GM19468 (cell line): Measurements from ENCODE around the gene ELOVL7.
"Not testable (repeated sequence)": the region's sequence is repeated elsewhere in the genome, so short reads cannot be mapped to it uniquely, and the experiment has no call there.

Experiments
- ATAC-seq: cut with Tn5 transposase; IDR thresholded peaks from one replicate; pipeline ENCODE4 v1.9.1; 2021; ENCODE audit warnings: mild to moderate bottlenecking, moderate library complexity, moderate number of reproducible peaks; ENCODE audit not compliant: unreplicated experiment; ENCODE audit errors: extremely low read depth

Gene ELOVL7

DNA sequence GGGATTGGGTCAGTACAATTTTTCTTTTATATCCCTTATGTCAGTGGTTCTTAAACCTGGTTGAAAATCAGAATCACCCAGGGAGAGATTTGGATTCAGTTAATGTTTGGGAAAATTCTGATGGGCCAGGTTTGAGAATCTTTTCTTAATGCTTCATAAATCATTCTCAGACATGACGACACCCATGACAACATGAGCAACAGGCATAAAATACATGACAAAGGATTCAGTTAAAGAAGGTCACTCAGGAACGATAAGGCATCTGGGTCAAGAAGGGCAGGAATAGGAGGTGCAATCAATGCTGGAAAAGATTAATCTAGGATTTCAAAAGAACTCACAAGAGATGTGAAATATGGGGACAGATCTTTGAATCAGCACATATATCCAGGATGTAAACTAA, 41.8 kb downstream of the ELOVL7 start:
- no peak for ATAC-seq

DNA sequence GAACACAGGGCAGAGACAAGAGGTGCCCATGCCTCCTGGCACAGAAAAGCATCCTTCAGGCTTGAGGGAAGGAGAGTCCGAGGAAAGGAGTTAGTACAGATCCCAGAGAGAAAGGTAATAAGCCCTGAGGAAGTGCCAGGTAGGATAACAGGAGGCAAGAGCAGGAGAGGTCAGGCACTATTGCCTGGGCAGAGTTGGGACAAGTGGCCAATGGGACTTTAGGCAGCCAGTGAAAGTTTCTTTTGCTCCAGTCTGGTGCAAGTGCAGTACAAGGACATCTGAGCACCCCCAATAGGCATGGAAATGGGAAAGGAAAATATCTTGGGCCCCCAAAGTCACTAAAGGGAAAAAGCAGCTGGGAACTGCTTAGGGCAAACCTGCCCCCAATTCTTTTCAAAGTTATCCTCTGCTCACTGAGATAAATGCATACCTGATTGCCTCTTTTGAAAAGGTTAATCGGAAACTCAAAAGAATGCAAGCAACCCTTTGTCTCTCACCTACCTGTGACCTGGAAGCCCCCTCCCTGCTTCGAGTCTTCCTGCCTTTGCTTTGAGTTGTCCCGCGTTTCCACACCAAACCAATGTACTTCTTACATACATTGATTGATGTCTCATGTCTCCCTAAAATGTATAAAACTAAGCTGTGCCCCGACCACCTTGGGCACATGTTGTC, 46.5 kb downstream of the ELOVL7 start:
- ATAC-seq, result no peak

DNA sequence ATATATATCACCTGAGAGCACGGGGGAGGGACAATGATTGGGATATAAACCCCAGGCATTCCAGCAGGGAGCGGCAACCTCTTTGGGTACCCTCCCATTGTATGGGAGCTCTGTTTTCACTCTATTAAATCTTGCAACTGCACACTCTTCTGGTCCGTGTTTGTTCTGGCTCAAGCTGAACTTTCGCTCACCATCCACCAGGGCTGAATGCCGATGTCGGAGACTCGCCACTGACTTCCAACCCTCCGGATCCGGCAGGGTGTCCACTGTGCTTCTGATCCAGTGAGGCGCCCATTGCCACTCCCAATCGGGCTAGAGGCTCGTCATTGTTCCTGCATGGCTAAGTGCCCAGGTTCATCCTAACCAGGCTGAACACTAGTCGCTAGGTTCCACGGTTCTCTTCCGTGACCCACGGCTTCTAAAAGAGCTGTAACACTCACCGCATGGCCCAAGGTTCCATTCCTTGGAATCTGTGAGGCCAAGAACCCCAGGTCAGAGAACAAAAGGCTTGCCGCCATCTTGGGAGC, 48.6 kb downstream of the ELOVL7 start:
- not testable (repeated sequence) for ATAC-seq

DNA sequence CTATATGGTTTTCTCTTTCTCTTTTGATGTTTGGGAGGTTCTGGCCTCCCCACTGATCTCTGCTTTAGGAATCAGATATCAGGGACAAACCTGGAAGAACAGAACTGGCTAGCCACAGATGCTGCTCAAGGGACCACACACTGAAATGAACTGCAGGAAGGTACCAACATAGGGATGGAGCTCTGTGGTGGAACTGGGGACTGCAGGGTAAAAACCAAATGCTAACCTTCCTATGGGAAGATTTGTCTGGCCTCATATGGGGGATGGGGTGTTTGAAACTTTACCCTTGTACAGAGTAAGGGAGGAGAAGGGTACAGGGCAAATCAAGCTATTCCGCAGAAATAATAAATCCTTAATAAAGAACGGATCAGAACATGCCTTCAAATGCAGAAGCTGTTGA, 49.4 kb downstream of the ELOVL7 start:
- ATAC-seq, result no peak

DNA sequence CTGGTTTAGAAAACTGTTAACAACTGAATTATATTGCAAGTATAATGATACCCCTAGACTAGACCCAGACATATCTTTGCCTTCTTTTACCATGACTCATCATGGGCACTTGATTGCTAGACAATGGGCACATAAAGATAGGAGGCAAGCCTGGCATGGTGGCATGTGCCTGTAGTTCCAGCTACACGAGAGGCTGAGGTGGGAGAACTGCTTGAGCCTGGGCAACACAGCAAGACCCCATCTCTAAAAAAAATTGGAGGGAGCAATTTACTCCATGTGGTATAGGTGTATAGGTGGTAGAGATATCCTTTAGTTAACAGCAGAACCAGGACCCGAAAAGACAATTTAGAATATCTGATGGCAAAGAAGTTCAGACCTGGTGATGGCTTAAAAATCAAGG, 51.6 kb downstream of the ELOVL7 start:
- no peak for ATAC-seq

DNA sequence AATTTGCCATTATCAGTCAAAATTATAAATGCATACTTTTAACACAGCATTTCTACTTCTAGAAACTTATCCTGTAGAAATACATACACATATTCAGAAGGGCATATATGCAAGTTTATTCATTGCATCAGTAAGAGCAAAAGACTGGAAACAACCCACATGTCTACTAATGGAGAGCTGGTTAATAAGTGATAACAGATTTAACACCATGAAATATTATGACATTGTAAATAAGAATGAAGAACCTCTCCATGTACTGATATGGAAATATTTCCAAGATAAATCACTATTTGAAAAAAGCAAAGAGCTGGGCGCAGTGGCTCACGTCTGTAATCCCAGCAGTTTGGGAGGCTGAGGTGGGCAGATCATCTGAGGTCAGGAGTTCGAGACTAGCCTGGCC, 54.5 kb downstream of the ELOVL7 start:
- ATAC-seq, result no peak

- no peak for ATAC-seq
Observed at GRCh38 chr5:60788863-60789513, 55.1 kb downstream of the ELOVL7 start.

- no peak for ATAC-seq
Observed at GRCh38 chr5:60779466-60779865, 64.6 kb downstream of the ELOVL7 start.

DNA sequence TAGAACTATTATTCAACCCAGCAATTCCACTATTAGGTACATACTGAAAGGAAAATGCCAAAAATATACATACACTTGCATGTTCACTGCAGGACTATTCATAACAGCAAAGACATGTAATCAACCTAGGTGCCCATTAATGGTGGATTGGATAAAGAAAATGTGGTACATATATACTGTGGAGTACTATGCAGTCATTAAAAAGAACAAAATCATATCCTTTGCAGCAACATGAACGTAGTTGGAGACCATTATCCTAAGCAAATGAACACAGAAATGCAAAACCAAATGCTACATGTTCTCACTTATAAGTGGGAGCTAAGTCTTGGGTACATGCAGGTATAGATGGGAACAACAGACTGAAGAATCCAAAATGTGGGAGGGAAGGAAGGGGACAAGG, 67.7 kb downstream of the ELOVL7 start:
- no peak for ATAC-seq

GRCh38 chr5:60765019-60765709, 78.9 kb downstream of the ELOVL7 start:
- no peak for ATAC-seq

GRCh38 chr5:60763061-60763460, 81.0 kb downstream of the ELOVL7 start:
- no peak for ATAC-seq

- no peak for ATAC-seq
Observed at GRCh38 chr5:60754495-60754894, 89.6 kb downstream of the ELOVL7 start.

GRCh38 chr5:60744682-60745081, 99.4 kb downstream of the ELOVL7 start:
- ATAC-seq, result no peak

GRCh38 chr5:60743511-60744314, 100.4 kb downstream of the ELOVL7 start:
- ATAC-seq, result no peak

- ATAC-seq, result no peak
Observed at GRCh38 chr5:60740322-60740721, 103.7 kb downstream of the ELOVL7 start.

DNA sequence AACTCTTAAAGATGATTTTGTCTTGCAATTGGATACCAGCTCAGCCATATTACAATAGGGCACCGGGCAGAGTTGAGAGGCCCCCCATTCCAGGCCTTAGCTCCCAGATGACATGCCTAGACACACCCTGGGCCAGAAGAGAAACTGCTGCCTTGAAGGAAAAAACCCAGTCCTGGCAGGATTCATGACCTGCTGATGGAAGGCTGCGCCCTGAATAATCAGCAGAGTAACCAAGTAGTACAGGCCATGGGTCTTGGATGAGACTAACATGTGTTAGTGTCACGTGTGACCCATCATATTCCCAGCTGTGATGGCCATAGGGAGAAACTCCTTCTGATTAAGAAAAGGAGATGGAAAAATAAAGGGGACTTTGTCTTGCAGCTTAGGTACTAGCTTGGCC, 105.1 kb downstream of the ELOVL7 start:
- no peak for ATAC-seq

GRCh38 chr5:60738461-60738860, 105.6 kb downstream of the ELOVL7 start:
- ATAC-seq, result no peak

- ATAC-seq, result not testable (repeated sequence)
Observed at GRCh38 chr5:60730858-60731257, 113.2 kb downstream of the ELOVL7 start.

DNA sequence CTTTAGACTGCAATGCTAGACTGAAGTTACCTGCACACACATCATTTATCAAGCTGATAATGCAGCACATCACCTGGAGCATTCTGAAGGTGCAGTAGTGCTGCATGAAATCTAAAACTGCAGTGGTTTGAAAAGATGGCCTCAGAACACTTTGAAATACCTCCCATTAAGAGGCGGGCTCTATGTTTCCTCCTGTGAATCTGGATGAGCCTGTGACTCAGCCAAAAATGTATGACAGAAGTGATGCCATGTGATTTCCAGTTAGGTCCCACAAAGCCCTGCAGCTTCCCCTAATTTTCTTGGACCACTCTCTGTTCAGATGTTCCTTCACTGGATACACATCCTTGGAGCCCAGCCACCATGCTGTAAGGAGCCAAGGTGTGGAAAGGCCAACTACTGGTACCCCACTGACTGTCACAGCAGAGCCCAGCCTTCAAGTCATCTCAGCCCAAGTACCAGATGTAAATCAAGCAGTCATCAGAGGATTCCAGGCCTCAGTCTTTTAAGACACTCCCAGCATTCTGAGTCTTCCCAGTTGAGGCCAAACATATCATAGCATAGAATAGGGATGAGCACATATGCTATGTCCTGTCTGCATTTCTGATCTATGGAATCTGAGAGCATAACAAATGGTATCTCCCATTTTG, 116.9 kb downstream of the ELOVL7 start:
- ATAC-seq, result no peak

DNA sequence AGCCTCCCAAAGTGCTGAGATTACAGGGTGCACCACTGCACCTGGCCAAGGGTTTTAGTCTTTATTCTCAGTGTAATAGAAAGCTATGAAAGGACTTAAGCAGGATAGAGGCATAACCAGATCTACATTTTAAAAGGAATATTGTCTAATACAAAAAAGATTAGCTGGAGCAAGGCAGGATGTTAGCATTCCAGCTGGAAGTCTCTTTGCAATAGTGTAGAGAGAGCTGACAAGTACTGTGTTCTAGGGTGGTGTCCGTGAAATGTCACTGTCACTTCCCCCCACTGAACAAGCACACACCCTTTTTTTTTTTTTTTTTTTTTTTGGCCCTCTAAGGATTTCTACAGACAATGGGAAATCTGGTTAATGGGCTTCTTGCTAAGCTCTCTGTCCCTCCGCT, 119.9 kb downstream of the ELOVL7 start:
- ATAC-seq, result no peak
